GM19099 (cell line): ENCODE measurements around the gene ADAMTS10.

Experiments used
- POLR2A ChIP-seq: IDR thresholded peaks from 3 replicates; pipeline ENCODE4 v1.6.1; 2011; ENCODE audit warnings: low read depth; ENCODE audit not compliant: insufficient read length; ENCODE audit errors: extremely low read depth

The ADAMTS10 gene

GRCh38 chr19:8630796-8631424 is 20.4 kb upstream of the ADAMTS10 start:
- no peak for TF ChIP-seq POLR2A

GRCh38 chr19:8629996-8630683 is 19.6 kb upstream of the ADAMTS10 start, which contains the start of gene NFILZ:
NFILZ (plus strand) TSS chr19:8630633; CDS start chr19:8676766, 46,133 bp downstream.
- TF ChIP-seq POLR2A: no peak

- TF ChIP-seq POLR2A: no peak
These were observed 18.7 kb upstream of the ADAMTS10 start for GRCh38 chr19:8629184-8629583.

- no peak for TF ChIP-seq POLR2A
These were observed 16.3 kb upstream of the ADAMTS10 start for GRCh38 chr19:8626842-8627241.

- TF ChIP-seq POLR2A: no peak
These were observed 8.2 kb upstream of the ADAMTS10 start for GRCh38 chr19:8618751-8619150.

GRCh38 chr19:8617984-8618383 is 7.5 kb upstream of the ADAMTS10 start:
- TF ChIP-seq POLR2A: no peak

GRCh38 chr19:8616861-8617260 is 6.3 kb upstream of the ADAMTS10 start:
- TF ChIP-seq POLR2A: no peak

GRCh38 chr19:8615813-8616596 is 5.5 kb upstream of the ADAMTS10 start:
- TF ChIP-seq POLR2A: no peak

- TF ChIP-seq POLR2A: no peak
These were observed 4.5 kb upstream of the ADAMTS10 start for GRCh38 chr19:8615024-8615423.

- TF ChIP-seq POLR2A: no peak
These were observed 3.9 kb upstream of the ADAMTS10 start for GRCh38 chr19:8614455-8614854.

- no peak for TF ChIP-seq POLR2A
These were observed 2.3 kb upstream of the ADAMTS10 start for GRCh38 chr19:8612807-8613171.

- no peak for TF ChIP-seq POLR2A
These were observed 1.6 kb upstream of the ADAMTS10 start for GRCh38 chr19:8611877-8612806.

GRCh38 chr19:8611391-8611876 is 919 bp upstream of the ADAMTS10 start:
- no peak for TF ChIP-seq POLR2A

GRCh38 chr19:8610936-8611300 is 403 bp upstream of the ADAMTS10 start:
- no peak for TF ChIP-seq POLR2A
